MV-4-11 (cell line): ENCODE results near the gene CLCN4.

ENCODE experiments used
- DNase-seq: peaks from one replicate; lab custom pipeline; 2025; lab: John Stamatoyannopoulos, UW

The CLCN4 gene

GRCh38 chrX:10167573-10167972, 10.8 kb downstream of the CLCN4 start:
- peak; percentile 19 for DNase-seq

GRCh38 chrX:10168226-10168625, 11.5 kb downstream of the CLCN4 start:
- DNase-seq: peak; percentile 51

- DNase-seq: no peak
These were observed 12.4 kb downstream of the CLCN4 start for GRCh38 chrX:10169175-10169574.

- peak; percentile 83 for DNase-seq
These were observed 14.5 kb downstream of the CLCN4 start for GRCh38 chrX:10171249-10171648.

GRCh38 chrX:10172877-10173276, 16.1 kb downstream of the CLCN4 start:
- DNase-seq: no peak

- DNase-seq: no peak
These were observed 16.6 kb downstream of the CLCN4 start for GRCh38 chrX:10173331-10173900.

GRCh38 chrX:10174051-10174450, 17.3 kb downstream of the CLCN4 start:
- no peak for DNase-seq

- no peak for DNase-seq
These were observed 18.0 kb downstream of the CLCN4 start for GRCh38 chrX:10174810-10175209.

- DNase-seq: peak; percentile 62
These were observed 18.6 kb downstream of the CLCN4 start for GRCh38 chrX:10175319-10175871.

- peak; percentile 61 for DNase-seq
These were observed 19.6 kb downstream of the CLCN4 start for GRCh38 chrX:10176121-10177003.

GRCh38 chrX:10177004-10177396, 20.2 kb downstream of the CLCN4 start:
- no peak for DNase-seq

- DNase-seq: no peak
These were observed 20.8 kb downstream of the CLCN4 start for GRCh38 chrX:10177601-10178000.

- no peak for DNase-seq
These were observed 22.2 kb downstream of the CLCN4 start for GRCh38 chrX:10178866-10179463.

- DNase-seq: no peak
These were observed 27.0 kb downstream of the CLCN4 start for GRCh38 chrX:10183760-10184159.

GRCh38 chrX:10184411-10184810, 27.6 kb downstream of the CLCN4 start:
- DNase-seq: no peak

GRCh38 chrX:10186355-10186754, 29.6 kb downstream of the CLCN4 start:
- DNase-seq: no peak

GRCh38 chrX:10187421-10187820, 30.6 kb downstream of the CLCN4 start:
- DNase-seq: no peak

GRCh38 chrX:10189317-10190268, 32.8 kb downstream of the CLCN4 start:
- peak; percentile 20 for DNase-seq

- DNase-seq: peak; percentile 61
These were observed 33.6 kb downstream of the CLCN4 start for GRCh38 chrX:10190367-10190766.

GRCh38 chrX:10193587-10193986, 36.8 kb downstream of the CLCN4 start:
- DNase-seq: no peak

- no peak for DNase-seq
These were observed 38.6 kb downstream of the CLCN4 start for GRCh38 chrX:10195425-10195824.

- no peak for DNase-seq
These were observed 39.2 kb downstream of the CLCN4 start for GRCh38 chrX:10195947-10196346.
